ENCODE data around the gene BMPR2. TPM values are rescaled to one million over a fixed set of nuclear protein-coding genes. Genes with fewer than 3 reads are reported as not detected.

BMPR2 gene
- total RNA-seq, 1 donor from 2014 or later: 17.5 TPM

GRCh38 chr2:202410092-202410491 lies 34.0 kb downstream of the BMPR2 start:
- H3K27ac Mint-ChIP-seq (ENCODE audit: unreplicated experiment): no peak overlapping the region
- peaks cover 5% of the 10 kb centered on the region for H3K9me3 Mint-ChIP-seq
- peaks cover 11% of the 10 kb centered on the region for H3K4me1 Mint-ChIP-seq
- TF ChIP-seq CTCF (conservative IDR thresholded peaks at IDR 0.05): no peak
- H3K36me3 Mint-ChIP-seq (ENCODE audit: low read depth): peaks cover 5% of the 10 kb centered on the region
- no peak for DNase-seq (ENCODE audit: low read depth, low spot score)
- H3K27me3 Mint-ChIP-seq (ENCODE audit: low read depth): no peaks in the 10 kb centered on the region
- H3K4me3 Mint-ChIP-seq: no peak overlapping the region

- Mint-ChIP-seq H3K9me3 (peaks cover 5% of the 10 kb centered on the region), H3K27me3 (ENCODE audit: low read depth) (no peaks in the 10 kb centered on the region), H3K4me3 (no peak overlapping the region), H3K36me3 (ENCODE audit: low read depth) (peaks cover 5% of the 10 kb centered on the region), H3K4me1 (peaks cover 14% of the 10 kb centered on the region), H3K27ac (ENCODE audit: unreplicated experiment) (no peak overlapping the region)
- no peak for DNase-seq (ENCODE audit: low read depth, low spot score)
- no peak for TF ChIP-seq CTCF (conservative IDR thresholded peaks at IDR 0.05)
Observed at GRCh38 chr2:202411097-202411496, 35.0 kb downstream of the BMPR2 start.

GRCh38 chr2:202418027-202418426 lies 41.9 kb downstream of the BMPR2 start:
- Mint-ChIP-seq H3K36me3 (ENCODE audit: low read depth) (no peaks in the 10 kb centered on the region), H3K27ac (ENCODE audit: unreplicated experiment) (no peak overlapping the region), H3K9me3 (no peaks in the 10 kb centered on the region), H3K27me3 (ENCODE audit: low read depth) (no peaks in the 10 kb centered on the region), H3K4me3 (no peak overlapping the region), H3K4me1 (peaks cover 23% of the 10 kb centered on the region)
- TF ChIP-seq CTCF (conservative IDR thresholded peaks at IDR 0.05): no peak
- no peak for DNase-seq (ENCODE audit: low read depth, low spot score)

- H3K9me3 Mint-ChIP-seq: no peaks in the 10 kb centered on the region
- peaks cover 23% of the 10 kb centered on the region for H3K4me1 Mint-ChIP-seq
- no peak for TF ChIP-seq CTCF (conservative IDR thresholded peaks at IDR 0.05)
- no peak for DNase-seq (ENCODE audit: low read depth, low spot score)
- no peaks in the 10 kb centered on the region for H3K27me3 Mint-ChIP-seq (ENCODE audit: low read depth)
- no peak overlapping the region for H3K27ac Mint-ChIP-seq (ENCODE audit: unreplicated experiment)
- no peaks in the 10 kb centered on the region for H3K36me3 Mint-ChIP-seq (ENCODE audit: low read depth)
- no peak overlapping the region for H3K4me3 Mint-ChIP-seq
Observed at GRCh38 chr2:202418511-202418910, 42.4 kb downstream of the BMPR2 start.

GRCh38 chr2:202423139-202423538 lies 47.0 kb downstream of the BMPR2 start:
- H3K4me1 Mint-ChIP-seq: peaks cover 16% of the 10 kb centered on the region
- H3K27ac Mint-ChIP-seq (ENCODE audit: unreplicated experiment): no peak overlapping the region
- no peak overlapping the region for H3K4me3 Mint-ChIP-seq
- no peaks in the 10 kb centered on the region for H3K36me3 Mint-ChIP-seq (ENCODE audit: low read depth)
- no peak for TF ChIP-seq CTCF (conservative IDR thresholded peaks at IDR 0.05)
- H3K9me3 Mint-ChIP-seq: no peaks in the 10 kb centered on the region
- no peak for DNase-seq (ENCODE audit: low read depth, low spot score)
- H3K27me3 Mint-ChIP-seq (ENCODE audit: low read depth): no peaks in the 10 kb centered on the region

GRCh38 chr2:202425036-202425435 lies 48.9 kb downstream of the BMPR2 start:
- Mint-ChIP-seq H3K4me1 (peaks cover 9% of the 10 kb centered on the region), H3K36me3 (ENCODE audit: low read depth) (no peaks in the 10 kb centered on the region), H3K27me3 (ENCODE audit: low read depth) (no peaks in the 10 kb centered on the region), H3K4me3 (no peak overlapping the region), H3K27ac (ENCODE audit: unreplicated experiment) (no peak overlapping the region), H3K9me3 (no peaks in the 10 kb centered on the region)
- TF ChIP-seq CTCF (conservative IDR thresholded peaks at IDR 0.05): no peak
- no peak for DNase-seq (ENCODE audit: low read depth, low spot score)

Data from neural crest cell (in vitro differentiated cells).